GM04504 (cell line): ENCODE results near the gene ANAPC15.

Experiments used
- DNase-seq: peaks from one replicate; pipeline ENCODE4 v3.0.0-alpha.2; 2012; ENCODE audit warnings: low read depth

ANAPC15 gene

GRCh38 chr11:72124046-72124445 is 11.6 kb upstream of the ANAPC15 start:
- DNase-seq, result no peak

DNA sequence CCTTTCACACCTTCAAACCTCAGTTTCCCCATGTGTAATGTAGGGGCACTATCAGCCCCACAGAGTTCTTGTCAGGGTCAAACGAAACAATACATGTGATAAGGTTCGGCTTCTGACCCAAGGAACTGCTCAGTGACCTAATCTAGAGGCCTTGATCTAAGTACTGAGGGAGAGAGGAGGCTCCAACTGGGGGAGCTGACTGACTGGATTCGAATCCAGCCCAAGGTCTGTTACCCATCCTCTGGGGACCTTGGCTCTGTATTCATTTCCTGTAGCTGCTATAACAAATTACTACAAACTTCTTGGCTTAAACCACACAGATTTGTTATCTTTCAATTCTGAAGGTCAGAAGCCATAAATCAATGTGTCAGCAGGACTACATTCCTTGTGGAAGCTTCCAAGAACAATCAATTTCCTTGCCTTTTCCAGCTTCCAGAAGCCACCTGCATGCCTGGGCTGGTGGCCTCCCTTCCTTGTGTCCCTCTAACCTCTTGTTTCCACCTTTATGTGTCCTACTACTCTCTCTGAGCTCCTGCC is 10.7 kb upstream of the ANAPC15 start:
- DNase-seq, result no peak

GRCh38 chr11:72122607-72123006 is 10.1 kb upstream of the ANAPC15 start:
- no peak for DNase-seq

DNA sequence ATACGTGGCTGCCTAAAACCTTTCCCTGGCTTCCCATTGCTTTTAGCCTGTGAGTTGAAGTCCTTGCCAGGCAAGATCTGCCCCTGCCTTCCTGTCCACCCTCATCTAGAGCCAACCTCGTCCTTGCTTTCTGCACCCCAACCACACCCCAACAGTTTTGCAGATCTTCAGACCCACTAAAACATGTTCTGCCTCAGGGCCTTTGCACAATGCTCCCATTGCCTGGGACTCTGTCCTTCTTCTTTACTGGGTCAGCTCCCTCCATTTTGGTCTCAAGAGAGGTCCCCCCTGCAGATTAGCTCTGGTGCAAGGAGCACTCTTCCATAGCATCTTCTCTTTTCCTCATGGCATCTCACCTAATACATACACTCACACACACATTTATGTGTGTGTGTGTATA is 8.4 kb upstream of the ANAPC15 start:
- no peak for DNase-seq

- DNase-seq, result no peak
Measured at GRCh38 chr11:72119198-72119597, 6.7 kb upstream of the ANAPC15 start.

DNA sequence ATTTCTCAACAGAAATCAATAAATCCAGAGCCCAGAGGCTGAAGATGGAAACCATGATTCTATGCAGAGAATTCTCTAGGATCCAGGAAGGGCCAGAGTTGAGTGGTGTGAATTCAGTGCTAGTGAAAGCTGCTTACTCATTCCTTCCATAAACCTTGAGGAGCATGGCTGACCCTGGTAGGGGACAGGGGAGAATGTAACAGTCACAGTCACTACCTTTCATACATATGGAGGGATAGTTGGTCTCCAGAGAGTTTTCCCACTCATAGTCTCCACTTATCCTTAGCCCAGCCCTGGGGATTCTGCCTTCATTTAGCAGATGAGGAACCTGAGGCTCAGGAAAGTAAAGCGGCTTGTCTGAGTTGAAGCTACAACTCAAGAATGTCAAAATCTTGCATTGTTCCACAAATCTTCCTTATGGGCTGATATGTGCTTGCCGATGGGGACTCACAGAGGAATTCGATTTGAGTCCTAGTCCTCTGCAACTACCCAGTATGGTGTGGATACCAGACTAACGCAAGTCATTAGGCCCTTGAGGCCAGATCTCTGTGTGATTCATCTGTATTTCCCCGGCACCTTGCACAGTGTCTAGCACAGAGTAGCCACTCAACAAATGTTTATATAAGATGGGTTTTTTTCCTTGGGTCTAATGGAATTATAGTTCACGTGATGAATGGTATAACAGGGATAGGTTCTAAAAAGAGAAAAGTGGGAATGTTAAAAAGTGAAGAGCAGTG is 3.7 kb upstream of the ANAPC15 start:
- no peak for DNase-seq

GRCh38 chr11:72114570-72114969 is 2.1 kb upstream of the ANAPC15 start:
- DNase-seq, result no peak

- peak; percentile 57 for DNase-seq
Measured at GRCh38 chr11:72112978-72113808, 698 bp upstream of the ANAPC15 start.

DNA sequence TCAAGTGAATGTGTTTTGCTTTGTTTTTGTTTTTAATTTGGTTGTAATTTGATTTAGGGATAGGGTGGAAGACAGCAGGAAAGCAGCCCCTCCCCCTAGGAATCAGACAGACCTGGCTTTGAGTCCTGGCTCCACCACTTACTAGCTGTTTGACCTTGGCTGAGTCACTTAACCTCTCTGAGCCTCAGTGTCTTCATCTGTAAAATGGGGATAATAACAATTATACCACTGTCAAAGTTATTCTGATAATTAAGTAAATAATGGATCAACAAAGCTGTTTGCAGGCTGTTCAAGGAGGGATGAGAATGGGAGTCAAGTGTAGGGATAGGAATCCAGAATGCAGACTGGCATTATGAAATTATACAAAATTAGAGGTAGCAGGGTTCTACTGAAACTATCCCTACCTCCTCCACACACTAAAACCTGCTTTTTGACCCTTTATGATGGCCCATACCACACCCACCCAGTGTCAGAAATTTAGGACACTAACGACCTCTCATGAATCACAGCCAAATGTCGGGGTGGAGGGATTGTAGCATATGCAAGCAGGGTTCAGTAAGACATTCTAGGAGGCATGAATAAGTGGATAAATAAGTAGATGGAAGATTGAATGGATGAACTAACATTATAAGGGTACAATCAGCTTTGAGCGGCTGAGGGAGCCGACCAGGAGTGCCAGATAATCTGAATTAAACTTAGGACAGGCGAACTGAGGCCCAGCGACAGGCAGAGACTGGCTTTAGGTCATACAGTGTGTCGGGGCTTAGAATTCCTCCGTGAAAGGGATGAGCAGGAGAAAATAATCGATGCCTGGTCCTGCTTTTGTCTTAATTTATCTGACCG is 974 bp downstream of the ANAPC15 start:
- DNase-seq, result no peak

GRCh38 chr11:72105888-72106287 is 6.6 kb downstream of the ANAPC15 start, which contains the start of gene TOMT:
Gene TOMT (plus strand): TSS chr11:72105924. CDS start chr11:72105952, 28 bp downstream.
- no peak for DNase-seq

- DNase-seq, result no peak
Measured at GRCh38 chr11:72103754-72104167, 8.7 kb downstream of the ANAPC15 start.

DNA sequence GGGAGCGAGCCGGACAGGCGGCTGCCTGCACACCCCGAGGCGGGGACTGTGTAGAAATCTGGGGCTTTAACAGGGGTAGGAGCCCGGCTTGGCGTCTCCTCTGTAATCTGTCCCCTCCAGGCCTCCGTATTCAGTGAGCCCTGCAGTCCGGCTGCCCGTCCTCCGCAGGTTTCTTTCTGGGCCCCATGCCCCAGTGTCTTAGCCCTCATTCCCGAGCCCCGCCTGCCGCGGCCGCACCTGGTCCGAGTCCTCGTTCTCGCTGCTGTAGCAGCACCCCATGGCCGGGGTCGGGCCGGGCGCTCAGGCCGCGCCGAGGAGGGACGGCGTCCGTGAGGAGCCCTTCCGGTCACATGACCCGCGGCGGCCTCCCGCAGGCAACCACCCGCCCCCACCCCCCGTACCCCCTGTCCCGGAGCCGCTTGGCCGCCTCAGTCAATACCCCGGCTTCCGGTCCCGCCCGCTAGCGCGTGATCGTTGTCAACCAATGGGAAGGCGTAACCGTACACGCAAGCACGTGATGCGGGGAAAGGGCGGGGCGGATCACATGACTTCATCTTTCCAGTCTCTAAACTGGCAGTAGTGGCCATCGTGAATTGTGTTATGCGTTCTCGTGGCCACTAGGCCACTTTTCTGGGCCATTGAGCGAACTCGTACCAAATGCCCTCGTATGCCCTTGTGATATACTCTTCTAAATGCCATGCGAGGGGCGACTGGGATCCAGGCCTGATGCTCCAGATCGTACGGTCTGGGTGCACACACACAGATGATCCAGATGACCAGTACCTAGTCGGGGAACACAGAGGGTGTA is 9.3 kb downstream of the ANAPC15 start, which contains the start of gene LAMTOR1:
LAMTOR1 (minus strand) TSS at position 352 of the 808 bp plus-strand sequence; CDS start at position 279, 73 bp downstream.
- peak; percentile 97 for DNase-seq

DNA sequence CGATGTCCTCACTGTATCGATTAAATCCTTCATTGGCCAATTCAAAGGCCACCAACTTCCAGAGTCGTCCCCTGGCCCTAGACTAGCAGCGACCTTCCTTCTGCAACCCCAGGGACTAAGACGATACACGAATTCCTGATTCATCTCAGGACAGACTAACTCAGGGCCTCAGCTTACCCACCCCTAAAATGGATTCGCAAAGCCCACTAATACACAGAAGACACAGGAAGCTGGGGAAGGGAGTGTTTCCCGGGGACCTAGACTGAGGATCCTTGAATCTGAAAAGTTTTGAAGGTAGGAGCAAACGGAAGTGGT is 9.9 kb downstream of the ANAPC15 start:
- DNase-seq, result no peak

- no peak for DNase-seq
Measured at GRCh38 chr11:72102162-72102561, 10.3 kb downstream of the ANAPC15 start.

DNA sequence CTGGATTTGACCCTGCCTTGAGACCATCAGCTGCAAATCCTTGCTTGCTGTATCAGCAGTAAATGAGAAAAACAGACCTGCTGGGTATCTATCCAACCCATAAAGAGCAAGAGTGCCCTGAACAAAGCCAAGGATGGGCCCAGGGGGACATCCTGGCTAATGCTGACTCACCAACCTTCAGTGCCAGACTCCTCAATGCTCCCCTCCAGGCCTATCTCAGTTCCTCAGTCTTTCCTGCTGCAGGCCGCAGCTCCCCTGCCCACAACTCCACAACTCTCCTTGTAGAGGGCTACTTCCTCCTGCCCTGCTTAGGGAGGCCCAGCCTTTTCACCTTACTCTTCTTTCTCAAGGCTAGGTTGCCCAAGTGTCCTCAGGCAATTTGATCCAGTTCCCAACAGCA is 12.0 kb downstream of the ANAPC15 start:
- DNase-seq, result no peak

- DNase-seq, result no peak
Measured at GRCh38 chr11:72100009-72100408, 12.5 kb downstream of the ANAPC15 start.

GRCh38 chr11:72098741-72099140 is 13.8 kb downstream of the ANAPC15 start:
- DNase-seq, result no peak

- no peak for DNase-seq
Measured at GRCh38 chr11:72091292-72091691, 21.2 kb downstream of the ANAPC15 start.

DNA sequence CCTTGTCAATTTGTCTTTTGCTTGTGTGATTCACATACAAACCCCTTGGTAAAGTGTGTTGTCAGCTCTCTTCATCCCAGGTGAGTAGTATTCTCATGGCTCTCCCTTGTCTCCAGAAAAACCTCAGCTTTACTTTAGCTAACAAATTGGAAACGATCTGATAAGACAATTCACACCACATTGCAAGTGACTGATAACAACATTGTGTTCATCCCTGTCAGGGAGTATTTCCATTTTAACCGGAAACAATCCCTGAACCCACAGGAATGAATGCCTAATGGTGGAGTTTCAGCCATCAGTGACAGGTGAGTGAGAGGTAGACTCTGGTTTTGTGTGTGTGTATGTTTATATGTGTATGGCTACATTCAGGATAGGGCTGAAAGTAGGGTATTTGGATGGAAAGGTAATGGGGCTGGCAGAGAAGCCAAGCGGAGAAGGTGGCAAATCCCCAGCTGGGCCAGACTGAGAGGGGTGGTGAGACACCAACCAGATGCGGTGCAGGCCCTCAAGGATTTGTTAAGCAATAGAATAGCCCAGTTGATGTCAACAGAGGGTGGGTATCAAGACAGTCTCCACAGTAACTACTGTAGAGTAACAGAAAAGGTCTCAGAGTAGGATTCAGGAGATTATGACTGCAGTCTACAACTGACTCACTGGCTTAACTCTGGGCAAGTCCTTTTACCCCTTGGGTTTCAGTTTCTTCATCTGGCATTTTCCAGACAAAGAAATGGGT is 24.3 kb downstream of the ANAPC15 start:
- DNase-seq, result no peak

DNA sequence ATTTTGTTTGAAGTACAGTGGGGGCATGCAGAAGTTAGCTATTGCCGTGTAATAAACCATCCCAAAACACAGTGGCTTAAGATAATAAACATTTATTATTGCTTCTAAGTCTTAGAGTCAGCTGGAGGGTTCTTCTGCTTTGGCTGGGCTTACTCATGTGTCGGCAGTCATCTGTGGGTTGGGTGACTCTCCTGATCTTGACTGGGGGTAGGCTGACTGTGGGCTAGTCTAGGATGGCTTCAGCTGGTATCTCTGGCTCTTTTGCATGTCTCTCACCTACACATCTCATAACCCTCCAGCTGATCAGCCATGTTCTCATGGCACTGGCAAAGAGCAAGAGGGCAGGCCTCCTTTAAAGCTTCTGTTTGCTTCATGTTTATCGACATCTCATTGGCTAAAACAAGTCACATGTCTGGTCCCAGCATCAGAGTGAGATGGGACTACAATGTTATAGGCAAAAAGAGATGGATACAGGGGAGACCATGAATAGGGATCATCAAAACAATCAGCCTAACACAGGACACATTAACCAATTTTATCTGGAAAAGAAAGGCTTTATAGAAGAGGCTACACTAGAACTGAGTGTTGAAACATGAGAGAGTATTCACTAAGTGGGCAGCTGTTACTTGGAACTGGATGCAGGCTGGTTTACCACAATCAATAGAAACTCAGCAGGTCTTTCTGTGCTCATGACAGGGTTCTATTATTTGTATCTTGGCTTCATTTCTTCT is 26.7 kb downstream of the ANAPC15 start:
- DNase-seq, result no peak
